H1 (cell line): Measurements from ENCODE around the gene MGAT2. TPM values are rescaled to one million over a fixed set of nuclear protein-coding genes. Genes with fewer than 3 reads are reported as not detected.

Source experiments
- CTCF ChIA-PET: fragments of 300-600 bp; sonication (Branson Sonifier 250); formaldehyde crosslinking; loops from one replicate; lab custom pipeline; 2021; ENCODE audit not compliant: partially characterized antibody; lab: Charles Lee
- POLR2A ChIA-PET: fragments of 300-600 bp; sonication (Branson Sonifier 250); formaldehyde crosslinking; loops from one replicate; lab custom pipeline; 2021; ENCODE audit warnings: inconsistent platforms; ENCODE audit not compliant: partially characterized antibody; lab: Charles Lee
- DNase-seq, 2 experiments: peaks; one replicate each; pipeline versions ENCODE4 v3.0.0 to v3.0.0-alpha.2; 2010 to 2022; ENCODE audit warnings: low spot score in 2 of 2, low read depth in 1 of 2, mixed read lengths in 1 of 2
- FAIRE-seq: peaks from 2 replicates; lab custom pipeline; 2011; peaks lifted over from hg19 to GRCh38; lab: Jason Lieb, UNC
- H2AFZ ChIP-seq: 2 replicates; pipeline ENCODE4 v1.8.1; 2012; ENCODE audit warnings: low read length, inconsistent platforms
- H2AK5ac ChIP-seq: 2 replicates; pipeline ENCODE4 v1.6.1; 2013; ENCODE audit warnings: low read depth, low read length
- H2BK120ac ChIP-seq: replicated peaks from 2 replicates; pipeline ENCODE3; 2013; ENCODE audit warnings: low read depth, low read length, inconsistent platforms
- H2BK12ac ChIP-seq: 2 replicates; pipeline ENCODE4 v1.6.1; 2013; ENCODE audit warnings: low read depth, low read length
- H2BK15ac ChIP-seq: 2 replicates; pipeline ENCODE4 v1.6.1; 2013; ENCODE audit warnings: low read length
- H2BK20ac ChIP-seq: 2 replicates; pipeline ENCODE4 v1.6.1; 2013; ENCODE audit warnings: low read length
- H2BK5ac ChIP-seq: 2 replicates; pipeline ENCODE4 v1.6.1; 2013; ENCODE audit warnings: low read depth, low read length
- H3K14ac ChIP-seq: 2 replicates; pipeline ENCODE4 v1.6.1; 2013; ENCODE audit warnings: inconsistent platforms; ENCODE audit not compliant: insufficient read length
- H3K18ac ChIP-seq: 2 replicates; pipeline ENCODE4 v1.6.1; 2013; ENCODE audit warnings: low read length; ENCODE audit errors: extremely low read depth
- H3K23ac ChIP-seq: 2 replicates; pipeline ENCODE4 v1.6.1; 2013; ENCODE audit warnings: inconsistent platforms; ENCODE audit not compliant: insufficient read length
- H3K23me2 ChIP-seq: 2 replicates; pipeline ENCODE4 v1.6.1; 2013; ENCODE audit warnings: low read depth, low read length
- H3K27ac ChIP-seq: 2 replicates; pipeline ENCODE4 v1.6.1; 2011; ENCODE audit warnings: low read depth, low read length, inconsistent platforms
- H3K27me3 ChIP-seq, 4 experiments: replicated peaks in 1 of 4; 1 replicate in 1 of 4; 2 replicates in 3 of 4; pipeline versions ENCODE4 v1.6.1 to v1.8.1; 2011 to 2013; ENCODE audit warnings: low read length in 3 of 4, mild to moderate bottlenecking in 3 of 4, inconsistent platforms in 2 of 4, mixed read lengths in 2 of 4, moderate library complexity in 1 of 4; ENCODE audit not compliant: control insufficient read depth in 3 of 4, insufficient read depth in 3 of 4; ENCODE audit errors: extremely low read depth in 1 of 4
- H3K36me3 ChIP-seq, 4 experiments: 2 replicates each; pipeline versions ENCODE4 v1.6.1 to v1.8.1; 2011 to 2013; ENCODE audit warnings: mild to moderate bottlenecking in 4 of 4, low read length in 3 of 4, moderate library complexity in 2 of 4, control low read depth in 1 of 4, inconsistent platforms in 1 of 4; ENCODE audit not compliant: insufficient read depth in 4 of 4, control insufficient read depth in 2 of 4
- H3K4ac ChIP-seq: replicated peaks from 2 replicates; pipeline ENCODE3; 2013; ENCODE audit warnings: low read length, low read depth, mixed read lengths, inconsistent platforms; ENCODE audit not compliant: insufficient read length
- H3K4me1 ChIP-seq, 4 experiments: replicated peaks in 1 of 4; 1 replicate in 1 of 4; 2 replicates in 3 of 4; pipeline versions ENCODE4 v1.6.1 to v1.8.1; 2011 to 2013; ENCODE audit warnings: low read length in 3 of 4, inconsistent platforms in 2 of 4, mixed read lengths in 1 of 4; ENCODE audit not compliant: insufficient read depth in 4 of 4, control insufficient read depth in 3 of 4
- H3K4me2 ChIP-seq, 2 experiments: 2 replicates each; pipeline versions ENCODE4 v1.6.1 to v1.8.1; 2011 to 2013; ENCODE audit warnings: low read depth in 2 of 2, low read length in 2 of 2, control low read depth in 1 of 2, inconsistent platforms in 1 of 2, mild to moderate bottlenecking in 1 of 2; ENCODE audit not compliant: insufficient read depth in 1 of 2
- H3K4me3 ChIP-seq, 4 experiments: fragments of 200-600, 300-600 bp in 1 of 4; sonication (generic), shearing (Covaris generic), sonication (Bioruptor Twin) in 1 of 4; 2 replicates each; pipeline versions ENCODE4 v1.5.1 to v1.8.1; 2011 to 2016; ENCODE audit warnings: low read length in 4 of 4, low read depth in 3 of 4, control low read depth in 2 of 4, inconsistent platforms in 2 of 4, mild to moderate bottlenecking in 2 of 4, mixed read lengths in 1 of 4, moderate library complexity in 1 of 4; ENCODE audit not compliant: insufficient read depth in 2 of 4; ENCODE audit errors: extremely low read depth in 1 of 4
- H3K56ac ChIP-seq: replicated peaks from 2 replicates; pipeline ENCODE3; 2013; ENCODE audit warnings: low read depth, mild to moderate bottlenecking, mixed read lengths, low read length, inconsistent platforms; ENCODE audit not compliant: insufficient read length
- H3K79me1 ChIP-seq: 2 replicates; pipeline ENCODE4 v1.6.1; 2013; ENCODE audit warnings: low read depth, low read length, control low read depth
- H3K79me2 ChIP-seq, 2 experiments: 2 replicates each; pipeline versions ENCODE4 v1.6.1 to v1.8.1; 2012 to 2013; ENCODE audit warnings: low read length in 2 of 2, mild to moderate bottlenecking in 2 of 2, inconsistent platforms in 1 of 2; ENCODE audit not compliant: insufficient read depth in 2 of 2, control insufficient read depth in 1 of 2
- H3K9ac ChIP-seq, 4 experiments: replicated peaks in 1 of 4; 1 replicate in 1 of 4; 2 replicates in 3 of 4; pipeline versions ENCODE4 v1.6.1 to v1.8.1; 2011 to 2013; ENCODE audit warnings: low read depth in 3 of 4, low read length in 3 of 4, control low read depth in 2 of 4, mild to moderate bottlenecking in 2 of 4, moderate library complexity in 2 of 4, inconsistent platforms in 1 of 4; ENCODE audit errors: extremely low read depth in 1 of 4
- H3K9me3 ChIP-seq, 2 experiments: 2 replicates each; pipeline versions ENCODE4 v1.6.1 to v1.8.1; 2012 to 2013; ENCODE audit warnings: mild to moderate bottlenecking in 2 of 2, moderate library complexity in 2 of 2, control low read depth in 1 of 2, inconsistent platforms in 1 of 2, low read depth in 1 of 2, low read length in 1 of 2, mixed read lengths in 1 of 2; ENCODE audit not compliant: insufficient read depth in 2 of 2
- H4K20me1 ChIP-seq, 2 experiments: replicated peaks in 1 of 2; 2 replicates each; pipeline versions ENCODE3 to v1.8.1; 2011 to 2013; ENCODE audit warnings: inconsistent platforms in 2 of 2, low read length in 2 of 2, mild to moderate bottlenecking in 1 of 2; ENCODE audit not compliant: insufficient read depth in 2 of 2, control insufficient read depth in 1 of 2
- H4K5ac ChIP-seq: 2 replicates; pipeline ENCODE4 v1.6.1; 2013; ENCODE audit warnings: low read length, low read depth, mixed read lengths, inconsistent platforms; ENCODE audit not compliant: insufficient read length
- H4K8ac ChIP-seq: 2 replicates; pipeline ENCODE4 v1.8.0; 2013; ENCODE audit warnings: mild to moderate bottlenecking, moderate library complexity, low read length, inconsistent platforms; ENCODE audit not compliant: insufficient read depth; ENCODE audit errors: extremely low read depth
- H4K91ac ChIP-seq: replicated peaks from 2 replicates; pipeline ENCODE3; 2013; ENCODE audit warnings: low read length, mixed read lengths, inconsistent platforms; ENCODE audit not compliant: insufficient read length
- KDM1A ChIP-seq: fragments of 200-600, 300-600 bp; sonication (generic); IDR thresholded peaks from 2 replicates; pipeline ENCODE4 v1.7.1; 2016; ENCODE audit warnings: mild to moderate bottlenecking, low read length, borderline replicate concordance
- SIX5 ChIP-seq: IDR thresholded peaks from 2 replicates; pipeline ENCODE4 v1.6.1; 2011; ENCODE audit warnings: mild to moderate bottlenecking, low read depth, low read length
- WGBS, 2 experiments: shearing (Covaris generic) in 1 of 2; methylation state at CpG; one replicate each; pipeline versions ENCODE4 v1.1.6 to v1.1.7; 2013 to 2015; ENCODE audit warnings: low lambda C conversion rate in 2 of 2, mixed read lengths in 2 of 2, inconsistent platforms in 1 of 2, low coverage in 1 of 2, missing lambda C conversion rate in 1 of 2; ENCODE audit not compliant: insufficient replicate concordance in 2 of 2, insufficient coverage in 1 of 2, insufficient read length in 1 of 2; ENCODE audit errors: extremely low coverage in 1 of 2, missing lambda C conversion rate in 1 of 2; 5-methylcytosine and 5-hydroxymethylcytosine counted together
- polyA plus RNA-seq, 7 experiments: library from polyadenylated mRNA; depleted of rRNA in 3 of 7; stranded (reverse) in 5 of 7; unstranded in 2 of 7; fragments of >200 nt in 5 of 7; fragments of 200-250 nt in 2 of 7; gene quantifications; 1 replicate in 5 of 7; 2 replicates in 1 of 7; 4 replicates in 1 of 7; pipeline versions ENCODE4 v1.2.1 to v1.2.3, GENCODE V29; 2011 to 2013; ENCODE audit warnings: missing spikeins in 2 of 7, mixed read lengths in 2 of 7
- total RNA-seq: library from RNA; stranded (reverse); fragmentation: NEBNext Ultra II Directional; extraction: Animal tissue kit (Norgen Biotek cat#: 25700); gene quantifications from 2 replicates; pipeline ENCODE4 v1.2.1, GENCODE V29; 2021

Gene MGAT2
- total and polyA plus RNA-seq, 2 of the 8 experiments (the other 6 are each of a cell fraction or from before 2014, with no cell fraction given) = 10.6 to 23.7 TPM

DNA sequence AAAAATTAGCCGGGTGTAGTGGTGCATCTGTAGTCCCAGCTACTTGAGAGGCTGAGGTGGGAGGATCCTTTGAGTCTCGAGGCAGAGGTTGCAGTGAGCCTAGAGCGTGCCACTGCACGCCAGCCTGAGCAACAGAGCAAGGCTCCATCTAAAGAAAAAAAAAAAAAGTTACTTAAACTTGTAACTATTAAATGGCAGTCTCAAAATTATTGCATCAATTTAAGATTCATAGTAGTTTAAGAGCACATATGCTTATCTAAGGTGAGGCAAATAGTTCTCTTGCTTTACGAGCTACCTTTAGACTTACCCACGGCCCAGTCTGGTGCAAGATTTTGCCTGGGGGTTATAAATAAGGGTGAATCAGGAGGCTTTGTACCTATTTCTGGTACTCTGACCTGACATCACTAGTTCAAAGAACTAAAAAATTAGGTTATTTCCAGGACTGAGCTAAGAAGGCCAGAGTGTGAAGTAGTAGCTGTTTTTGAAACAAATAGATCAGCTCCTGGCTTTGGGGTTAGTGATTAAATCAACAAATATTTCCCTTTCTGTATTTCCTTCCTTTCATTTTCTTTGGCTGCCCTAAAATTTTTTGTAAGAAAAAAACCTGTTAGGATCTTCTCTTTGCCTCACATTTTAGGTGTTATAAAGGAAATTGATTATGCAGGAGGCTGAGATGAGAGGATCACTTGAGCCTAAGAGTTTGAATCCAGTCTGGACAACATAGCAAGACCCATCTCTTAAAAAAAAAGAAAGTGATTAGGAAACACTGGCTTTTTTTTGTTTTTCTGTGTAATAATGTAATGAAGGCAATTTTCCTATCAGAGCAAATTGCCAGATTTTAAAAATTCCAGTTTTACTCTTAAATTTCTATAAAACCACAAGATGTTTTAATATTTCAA is 3.6 kb downstream of the MGAT2 start:
- Histone ChIP-seq H3K27ac (no peak overlapping the region), H3K18ac (no peak overlapping the region), H3K27me3 (no peaks in the 10 kb centered on the region), H4K91ac (no peak overlapping the region), H2AFZ (no peak overlapping the region), H3K9me3 (no peaks in the 10 kb centered on the region), H3K79me1 (no peaks in the 10 kb centered on the region), H4K8ac (no peak overlapping the region), H2BK5ac (no peak overlapping the region), H3K23ac (no peak overlapping the region), H3K4ac (no peak overlapping the region), H3K9ac (no peak overlapping the region), H3K4me1 (peaks cover 1 to 9% (median 3%) of the 10 kb centered on the region in 4 experiments; a peak in 3 of 7 replicates), H2BK120ac (no peak overlapping the region), H2BK12ac (no peak overlapping the region), H2AK5ac (no peak overlapping the region), H3K4me3 (no peak overlapping the region), H3K23me2 (peaks cover 10% of the 10 kb centered on the region), H2BK20ac (no peak overlapping the region), H3K4me2 (no peak overlapping the region), H4K5ac (no peak overlapping the region), H3K36me3 (peaks cover 0 to 41% (median 10%) of the 10 kb centered on the region in 4 experiments; a peak in 5 of 8 replicates), H4K20me1 (peaks cover 0 to 4% of the 10 kb centered on the region in 2 experiments), H3K14ac (no peak overlapping the region), H2BK15ac (no peak overlapping the region), H3K79me2 (peaks cover 5 to 53% of the 10 kb centered on the region in 2 experiments), H3K56ac (no peak overlapping the region)
- no peak for TF ChIP-seq SIX5
- peak; percentile 67 for TF ChIP-seq KDM1A
- WGBS, 2 experiments = 92% methylated on average over 6 of the region's 6 CpGs; no CpG with 5 or more reads in 1 of the 2 experiments
- FAIRE-seq = no peak
- CTCF ChIA-PET = interaction anchor here (2.0 kb wide), 1 partner anchor 10 kb away, joined by 6 read pairs; no protein-coding TSS in a partner anchor
- POLR2A ChIA-PET = interaction anchor here (0.6 to 2.5 kb wide), 12 partner anchors 8 to 491 kb away, joined by 3 to 12 read pairs (median 5); partner anchors contain the start of genes DNAAF2, LRR1 and RPS29
- no peak for DNase-seq
